Testis (tissue), 3 donors: ENCODE results near the gene LCE2D. TPM values are rescaled to one million over a fixed set of nuclear protein-coding genes. Genes with fewer than 3 reads are reported as not detected.
"Not testable (repeated sequence)": the region's sequence is repeated elsewhere in the genome, so short reads cannot be mapped to it uniquely, and the experiment has no call there.

Source experiments
- DNase-seq: peaks from one replicate; pipeline ENCODE4 v3.0.0-alpha.2; 2019
- H3K27ac ChIP-seq, 2 donors: fragments of 200-600 bp; sonication (generic); one replicate each; pipeline ENCODE4 v1.5.1; 2019
- H3K27me3 ChIP-seq: fragments of 200-600 bp; sonication (generic); one replicate; pipeline ENCODE4 v1.5.1; 2019
- H3K36me3 ChIP-seq: fragments of 200-600 bp; sonication (generic); one replicate; pipeline ENCODE4 v1.5.1; 2017; ENCODE audit warnings: low read depth; ENCODE audit errors: missing control alignments
- H3K4me1 ChIP-seq: fragments of 200-600 bp; sonication (generic); one replicate; pipeline ENCODE4 v1.5.1; 2019
- H3K4me3 ChIP-seq, 2 donors: fragments of 200-600 bp; sonication (generic); one replicate each; pipeline ENCODE4 v1.5.1; 2017 to 2019
- H3K9me3 ChIP-seq: fragments of 200-600 bp; sonication (generic); one replicate; pipeline ENCODE4 v1.5.1; 2017
- POLR2A ChIP-seq: fragments of 450-650 bp; IDR thresholded peaks from one replicate; pipeline ENCODE4 v1.6.1; 2017; ENCODE audit warnings: antibody characterized with exemption, mild to moderate bottlenecking, moderate library complexity
- WGBS, 2 donors: methylation state at CpG; one replicate each; pipeline ENCODE4 v1.1.5; 2018; 5-methylcytosine and 5-hydroxymethylcytosine counted together
- intact Hi-C: fragments of 100-400 bp; cut with DNase I; formaldehyde crosslinking; loops from one replicate; pipeline ENCODE4 v1.15.1; 2023; ENCODE audit warnings: low total_unique reads
- polyA plus RNA-seq: library from polyadenylated mRNA; stranded (reverse); fragments of 350-450 nt; fragmentation: Illumina TruSeq; extraction: RNeasy Lipid Tissue Mini Kit (QIAGEN cat#74804); gene quantifications from one replicate; pipeline ENCODE4 v1.2.3, GENCODE V29; 2014; ENCODE audit warnings: low read depth, low replicate concordance; ENCODE audit not compliant: insufficient read depth
- total RNA-seq, 2 donors: library from RNA; depleted of rRNA; stranded (reverse); fragments of >200 nt; gene quantifications; one replicate each; pipeline ENCODE4 v1.2.3, GENCODE V29; 2016
- TF ChIP-seq, protein P1 (sequence below), 3 experiments: fragments of 450-650 bp in 2 of 3; fragments of 200-600 bp in 1 of 3; sonication (generic) in 1 of 3; IDR thresholded peaks; one replicate each; pipeline ENCODE4 v1.5.1; 2016 to 2019; ENCODE audit warnings: antibody characterized with exemption in 3 of 3, mild to moderate bottlenecking in 2 of 3, moderate library complexity in 1 of 3

Gene LCE2D
- total and polyA plus RNA-seq, 3 donors from 2014 or later, result not detected

DNA sequence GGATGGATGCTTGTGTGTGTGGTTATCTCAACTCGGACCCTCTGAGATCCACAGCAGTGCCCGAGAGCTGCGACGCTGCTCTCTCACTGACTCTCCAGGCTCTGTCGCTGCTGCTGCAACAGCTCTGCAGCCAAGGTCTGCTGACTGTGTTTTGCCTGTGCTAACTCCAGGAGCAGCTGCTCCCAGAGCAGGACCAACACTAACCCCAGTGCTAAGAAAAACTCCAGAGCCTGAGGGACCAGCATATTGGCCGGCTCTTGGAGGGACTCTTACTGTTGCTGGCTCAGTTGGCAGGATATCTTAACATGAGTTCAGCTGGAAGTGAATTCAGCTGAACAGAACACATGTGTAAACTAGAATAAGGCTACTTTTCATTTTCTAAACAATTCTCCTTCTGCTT lies 16.3 kb downstream of the LCE2D start:
- no peak for DNase-seq

GRCh38 chr1:152681616-152682015 lies 18.4 kb downstream of the LCE2D start:
- Histone ChIP-seq H3K4me1 (no peaks in the 10 kb centered on the region), H3K27me3 (no peaks in the 10 kb centered on the region), H3K4me3 (no peak overlapping the region), H3K36me3 (no peaks in the 10 kb centered on the region), H3K9me3 (no peaks in the 10 kb centered on the region), H3K27ac (no peak overlapping the region)
- 73 to 78% methylated on average over 2 of the region's 2 CpGs for WGBS, 2 donors
- DNase-seq, result no peak
- intact Hi-C loops, result no loop called here
- TF ChIP-seq, protein P1, sequence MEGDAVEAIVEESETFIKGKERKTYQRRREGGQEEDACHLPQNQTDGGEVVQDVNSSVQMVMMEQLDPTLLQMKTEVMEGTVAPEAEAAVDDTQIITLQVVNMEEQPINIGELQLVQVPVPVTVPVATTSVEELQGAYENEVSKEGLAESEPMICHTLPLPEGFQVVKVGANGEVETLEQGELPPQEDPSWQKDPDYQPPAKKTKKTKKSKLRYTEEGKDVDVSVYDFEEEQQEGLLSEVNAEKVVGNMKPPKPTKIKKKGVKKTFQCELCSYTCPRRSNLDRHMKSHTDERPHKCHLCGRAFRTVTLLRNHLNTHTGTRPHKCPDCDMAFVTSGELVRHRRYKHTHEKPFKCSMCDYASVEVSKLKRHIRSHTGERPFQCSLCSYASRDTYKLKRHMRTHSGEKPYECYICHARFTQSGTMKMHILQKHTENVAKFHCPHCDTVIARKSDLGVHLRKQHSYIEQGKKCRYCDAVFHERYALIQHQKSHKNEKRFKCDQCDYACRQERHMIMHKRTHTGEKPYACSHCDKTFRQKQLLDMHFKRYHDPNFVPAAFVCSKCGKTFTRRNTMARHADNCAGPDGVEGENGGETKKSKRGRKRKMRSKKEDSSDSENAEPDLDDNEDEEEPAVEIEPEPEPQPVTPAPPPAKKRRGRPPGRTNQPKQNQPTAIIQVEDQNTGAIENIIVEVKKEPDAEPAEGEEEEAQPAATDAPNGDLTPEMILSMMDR (IDR thresholded peaks at IDR 0.05), result no peak
- TF ChIP-seq POLR2A, result no peak

More for the DNA sequence above, 16.3 kb downstream of the LCE2D start:
- no peak for TF ChIP-seq POLR2A
- TF ChIP-seq, protein P1 (IDR thresholded peaks at IDR 0.05), result no peak
- 69 to 91% methylated on average over 6 of the region's 6 CpGs for WGBS, 2 donors
- no peak overlapping the region for H3K27ac ChIP-seq
- no peak overlapping the region for H3K4me3 ChIP-seq
- no peaks in the 10 kb centered on the region for H3K9me3 ChIP-seq
- intact Hi-C loops, result no loop called here
- no peaks in the 10 kb centered on the region for H3K27me3 ChIP-seq
- H3K4me1 ChIP-seq, result no peaks in the 10 kb centered on the region
- H3K36me3 ChIP-seq, result no peaks in the 10 kb centered on the region

GRCh38 chr1:152683846-152684245 lies 20.7 kb downstream of the LCE2D start:
- H3K4me3 ChIP-seq, result no peak overlapping the region
- no peaks in the 10 kb centered on the region for H3K36me3 ChIP-seq
- no peak for DNase-seq
- no peaks in the 10 kb centered on the region for H3K4me1 ChIP-seq
- H3K27me3 ChIP-seq, result no peaks in the 10 kb centered on the region
- no peak overlapping the region for H3K27ac ChIP-seq
- intact Hi-C loops, result no loop called here
- no peaks in the 10 kb centered on the region for H3K9me3 ChIP-seq
- TF ChIP-seq POLR2A, result no peak
- TF ChIP-seq, protein P1 (IDR thresholded peaks at IDR 0.05), result no peak

DNA sequence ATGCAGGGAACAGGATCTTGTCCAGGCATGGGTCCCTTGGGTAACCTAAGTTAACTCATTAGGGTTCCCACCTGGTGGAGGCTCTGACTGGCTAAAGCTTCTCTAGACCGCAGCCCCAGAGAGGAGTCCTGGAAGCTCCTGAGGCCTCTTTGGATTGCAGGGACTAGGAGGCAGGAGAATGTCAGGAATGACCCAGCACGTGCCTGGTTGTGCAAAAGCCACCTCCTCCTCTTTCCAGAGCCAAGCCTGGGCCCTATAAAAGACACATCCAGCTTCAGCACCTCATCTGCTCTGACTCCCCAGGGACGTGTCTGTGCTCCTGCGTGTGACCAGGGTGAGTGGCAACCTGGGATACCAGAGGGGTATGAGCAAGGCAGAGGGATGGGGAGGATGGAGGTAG lies 22.6 kb downstream of the LCE2D start, which contains the start of gene LCE2B:
Gene LCE2B (plus strand): TSS at position 301 of the 400 bp plus-strand sequence. CDS start 721 bp downstream, outside the sequence.
- H3K4me1 ChIP-seq, intact Hi-C loops, H3K27me3 ChIP-seq, H3K27ac ChIP-seq, H3K9me3 ChIP-seq, H3K4me3 ChIP-seq, H3K36me3 ChIP-seq, DNase-seq: not testable (repeated sequence)
- WGBS, 2 donors, result 62 to 72% methylated on average over 2 to 4 of the region's 4 CpGs

DNA sequence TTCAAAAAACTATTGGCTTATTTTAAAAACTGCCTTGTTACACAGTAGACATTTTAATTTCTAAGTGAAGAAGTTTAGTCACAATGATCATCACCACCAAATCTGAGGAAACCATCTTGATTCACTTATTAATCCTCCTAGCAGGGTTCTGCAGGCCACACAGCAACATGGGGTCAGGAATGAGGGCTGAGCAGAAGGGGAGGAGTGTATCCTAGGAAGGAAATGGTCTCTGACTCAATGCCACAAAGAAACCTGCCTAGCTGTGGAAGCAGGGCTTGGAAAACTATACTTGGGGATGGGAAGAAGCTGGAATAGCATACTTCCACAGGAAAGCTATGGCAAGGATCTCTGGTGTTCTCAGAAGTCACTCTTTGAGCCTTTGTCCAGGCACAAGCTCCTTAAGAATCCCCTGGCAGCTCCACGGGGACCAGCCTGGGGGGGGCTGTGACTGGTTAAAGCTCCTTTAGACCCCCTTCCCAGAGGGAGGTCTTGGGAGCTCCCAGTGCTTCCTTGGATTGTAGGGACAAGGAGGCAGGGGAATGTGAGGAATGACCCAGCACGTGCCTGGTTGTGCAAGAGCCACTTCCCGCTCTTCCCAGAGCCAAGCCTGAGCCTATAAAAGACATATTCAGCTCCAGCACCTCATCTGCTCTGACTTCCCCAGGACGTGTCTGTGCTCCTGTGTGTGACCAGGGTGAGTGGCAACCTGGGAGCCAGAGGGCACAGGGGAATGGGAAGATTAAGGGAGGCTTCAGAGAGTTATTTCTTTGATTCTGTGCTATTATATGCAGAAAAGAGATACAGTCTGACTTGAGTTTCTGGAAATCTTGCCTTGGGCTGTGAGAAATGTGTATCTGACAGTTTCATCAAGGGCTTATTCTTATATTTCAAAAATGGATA lies 34.8 kb downstream of the LCE2D start, which contains the start of gene LCE2A:
Gene LCE2A (plus strand): TSS at position 645 of the 900 bp plus-strand sequence. CDS start 557 bp downstream, outside the sequence.
- Histone ChIP-seq H3K36me3 (no peaks in the 10 kb centered on the region), H3K4me1 (no peaks in the 10 kb centered on the region), H3K9me3 (no peaks in the 10 kb centered on the region), H3K27ac (no peak within 1 kb of the TSS), H3K27me3 (no peaks in the 10 kb centered on the region), H3K4me3 (no peak within 1 kb of the TSS)
- intact Hi-C loops, result no loop called here
- DNase-seq, result no peak
- TF ChIP-seq POLR2A, result no peak
- WGBS, 2 donors, result 65 to 70% methylated on average over 4 of the region's 4 CpGs
